AG09319 (cell line): Measurements from ENCODE around the gene TRIM38.
"Not testable (repeated sequence)": the region's sequence is repeated elsewhere in the genome, so short reads cannot be mapped to it uniquely, and the experiment has no call there.

Experiments
- DNase-seq: peaks from one replicate; pipeline ENCODE4 v3.0.0-alpha.2; 2010; ENCODE audit warnings: low read depth; ENCODE audit errors: extremely low read depth
- CTCF ChIP-seq: IDR thresholded peaks from 2 replicates; pipeline ENCODE4 v1.5.1; 2011; ENCODE audit warnings: low read depth, mild to moderate bottlenecking, inconsistent platforms, low read length, moderate library complexity

The TRIM38 gene

GRCh38 chr6:26000366-26001144 lies 38.0 kb downstream of the TRIM38 start:
- no peak for DNase-seq
- TF ChIP-seq CTCF, result no peak

GRCh38 chr6:26003102-26003694 lies 40.6 kb downstream of the TRIM38 start:
- peak; percentile 81 for TF ChIP-seq CTCF
- DNase-seq, result no peak

- no peak for DNase-seq
- TF ChIP-seq CTCF, result no peak
Observed at GRCh38 chr6:26006086-26006939, 43.7 kb downstream of the TRIM38 start.

- not testable (repeated sequence) for DNase-seq
Observed at GRCh38 chr6:26006940-26007305, 44.3 kb downstream of the TRIM38 start.

- DNase-seq, result no peak
- no peak for TF ChIP-seq CTCF
Observed at GRCh38 chr6:26008470-26008869, 45.9 kb downstream of the TRIM38 start.

GRCh38 chr6:26009817-26010216 lies 47.2 kb downstream of the TRIM38 start:
- no peak for TF ChIP-seq CTCF
- no peak for DNase-seq

GRCh38 chr6:26012061-26012460 lies 49.5 kb downstream of the TRIM38 start:
- no peak for TF ChIP-seq CTCF
- DNase-seq, result no peak

GRCh38 chr6:26014386-26014785 lies 51.8 kb downstream of the TRIM38 start:
- not testable (repeated sequence) for DNase-seq
